Activated CD8-positive, alpha-beta memory T cell treated with anti-CD3 and anti-CD28 coated beads for 48 hours (primary cell): ENCODE data around the gene PRSS57.
"Not testable (repeated sequence)": the region's sequence is repeated elsewhere in the genome, so short reads cannot be mapped to it uniquely, and the experiment has no call there.

ENCODE experiments used
- DNase-seq, 3 experiments: peaks; one replicate each; pipeline ENCODE4 v3.0.0-alpha.2; 2020; ENCODE audit warnings: low read depth in 2 of 3, low spot score in 2 of 3

Gene PRSS57

GRCh38 chr19:723247-723646 is 28.0 kb upstream of the PRSS57 start:
- no peak for DNase-seq

DNA sequence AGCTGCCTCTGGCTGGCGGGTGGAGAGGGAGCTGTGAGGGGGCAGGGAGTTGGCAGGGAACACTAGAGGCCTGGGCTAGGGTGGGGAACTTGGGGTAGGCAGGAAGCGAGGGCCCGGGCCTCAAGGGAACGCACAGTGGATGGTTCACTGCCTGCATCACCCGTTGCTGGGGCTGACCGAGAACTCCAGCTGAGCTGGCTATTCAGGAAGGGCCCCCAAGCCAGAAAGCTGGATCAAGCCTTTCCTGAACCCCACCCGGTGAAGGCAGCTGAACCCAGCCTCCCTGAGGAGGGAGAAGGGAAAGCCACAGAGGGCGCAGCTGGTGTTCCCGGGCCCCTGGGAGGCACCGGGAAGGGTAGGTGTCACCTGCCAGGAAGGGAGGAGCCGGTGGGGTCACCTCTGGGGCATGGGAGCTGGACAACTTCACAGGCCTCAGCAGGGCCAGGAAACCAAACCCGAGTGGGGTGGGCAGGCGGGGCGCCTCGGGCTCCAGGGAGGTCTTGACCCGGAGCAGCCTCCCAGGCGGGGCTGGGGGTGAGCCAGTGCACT is 27.4 kb upstream of the PRSS57 start:
- DNase-seq = no peak

DNA sequence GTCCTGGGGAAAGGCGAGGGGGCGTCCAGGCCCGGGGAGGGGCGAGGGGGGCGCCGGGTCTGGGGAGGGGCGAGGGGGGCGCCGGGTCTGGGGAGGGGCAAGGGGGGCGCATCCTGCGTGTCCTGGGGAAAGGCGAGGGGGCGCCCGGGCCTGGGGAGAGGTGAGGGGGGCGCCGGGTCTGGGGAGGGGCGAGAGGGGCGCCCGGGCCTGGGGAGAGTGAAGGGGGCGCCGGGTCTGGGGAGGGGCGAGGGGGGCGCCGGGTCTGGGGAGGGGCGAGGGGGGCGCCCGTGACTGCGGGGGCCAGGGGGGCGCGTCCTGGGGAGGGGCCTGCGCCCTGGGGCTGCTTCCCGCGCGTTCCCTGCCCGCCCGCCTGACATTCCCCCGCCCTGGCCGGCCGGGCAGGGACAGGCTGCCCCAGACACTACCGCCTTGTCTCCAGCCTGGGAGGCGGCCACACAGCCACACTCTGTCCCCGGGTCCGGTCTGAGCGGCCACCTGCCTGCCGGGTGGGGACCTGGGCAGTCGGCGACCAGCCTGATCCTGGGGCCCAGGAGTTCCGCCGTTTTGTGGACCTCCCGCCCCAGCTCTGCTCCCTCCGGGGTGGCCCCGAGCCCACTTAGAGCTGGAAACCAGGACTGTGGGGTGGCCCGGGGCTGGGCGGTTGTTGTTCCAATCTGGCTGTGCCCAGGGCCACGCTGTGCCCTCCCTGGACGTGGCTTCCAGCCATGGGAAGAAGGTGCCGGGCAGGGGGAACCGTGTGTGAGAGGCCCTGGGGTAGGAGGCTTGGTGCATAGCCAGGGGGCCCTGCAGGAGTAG is 25.3 kb upstream of the PRSS57 start:
- no peak for DNase-seq

GRCh38 chr19:719636-720344 is 24.5 kb upstream of the PRSS57 start:
- DNase-seq = no peak

DNA sequence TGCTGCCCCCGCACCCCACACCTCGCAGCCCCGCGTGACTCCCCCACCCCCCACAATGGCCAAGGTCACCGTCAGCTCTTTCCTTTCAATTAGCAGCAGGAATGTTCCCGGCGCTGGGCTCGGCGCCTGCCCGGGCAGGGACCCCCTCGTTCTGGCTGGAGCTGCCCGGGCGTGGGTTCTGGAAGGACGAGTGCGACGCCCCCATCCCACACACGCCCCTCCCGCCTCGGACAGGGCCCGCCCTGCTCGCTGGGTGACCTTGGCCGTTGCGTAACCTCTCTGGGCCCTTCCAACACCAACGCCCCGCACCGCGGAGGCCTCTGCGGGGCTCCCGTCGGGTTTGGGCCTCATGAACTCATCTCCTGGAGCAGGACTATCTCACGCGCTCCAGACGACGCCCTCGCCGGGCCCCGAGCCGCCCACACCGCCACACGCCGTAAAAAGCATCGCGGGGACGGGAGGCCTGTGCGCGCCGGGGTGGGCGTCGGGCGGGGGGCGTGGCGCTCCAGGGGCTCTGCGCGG is 23.8 kb upstream of the PRSS57 start:
- DNase-seq = no peak

DNA sequence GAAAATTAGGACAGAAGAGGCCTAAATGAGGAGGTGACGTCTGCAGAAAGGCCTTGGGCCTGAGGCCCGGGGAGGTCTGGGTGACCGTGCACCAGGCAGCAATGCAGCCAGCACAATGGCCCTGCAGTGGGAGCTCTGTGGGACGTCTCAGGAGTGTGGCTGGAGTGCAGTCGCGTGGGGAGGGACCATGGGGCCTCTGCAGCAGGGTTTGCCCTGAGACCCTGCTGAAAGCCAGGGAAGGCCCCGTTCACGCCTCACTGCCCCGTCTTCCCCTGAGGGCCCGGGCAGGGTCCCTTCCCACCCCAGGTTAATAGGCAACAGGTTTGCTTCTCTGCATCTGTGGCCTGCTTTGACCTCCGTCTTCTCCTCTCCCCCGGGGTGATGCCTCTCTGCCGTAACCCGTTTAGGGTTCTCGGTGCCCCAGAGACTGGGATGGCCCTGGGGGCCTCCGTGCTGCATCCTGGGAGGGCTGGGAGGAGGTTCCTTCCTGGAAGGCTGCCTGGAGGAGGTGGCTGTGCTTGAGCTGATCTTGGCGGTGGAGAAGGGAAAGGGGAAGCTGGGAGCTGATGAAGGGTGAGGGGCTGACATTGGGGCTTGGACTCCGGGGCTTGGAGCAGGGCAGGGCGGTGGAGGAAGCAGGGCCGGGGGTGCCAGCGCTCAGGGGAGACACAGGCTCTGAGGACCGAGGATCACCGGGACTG is 23.1 kb upstream of the PRSS57 start:
- DNase-seq = no peak

GRCh38 chr19:715347-715746 is 20.1 kb upstream of the PRSS57 start:
- no peak for DNase-seq

DNA sequence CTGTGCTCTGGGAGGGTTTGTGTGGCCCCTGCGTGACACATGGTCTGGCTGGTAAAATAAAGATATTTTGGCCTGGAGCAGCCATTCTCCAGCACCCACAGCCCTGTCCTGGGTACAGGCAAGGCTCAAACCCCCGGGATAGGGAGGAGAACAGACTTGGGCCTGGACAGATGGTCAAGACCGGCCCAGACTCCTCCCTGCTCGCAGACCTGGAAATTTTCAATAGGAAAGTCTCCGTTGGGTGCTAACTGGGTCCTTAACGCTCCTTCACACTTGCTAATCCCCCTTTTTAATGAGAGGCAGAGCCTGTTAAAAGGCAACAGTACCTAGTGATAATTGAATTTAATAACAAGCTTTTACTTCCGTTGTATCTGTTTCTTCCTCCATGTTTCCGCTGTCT is 16.0 kb upstream of the PRSS57 start:
- no peak for DNase-seq

DNA sequence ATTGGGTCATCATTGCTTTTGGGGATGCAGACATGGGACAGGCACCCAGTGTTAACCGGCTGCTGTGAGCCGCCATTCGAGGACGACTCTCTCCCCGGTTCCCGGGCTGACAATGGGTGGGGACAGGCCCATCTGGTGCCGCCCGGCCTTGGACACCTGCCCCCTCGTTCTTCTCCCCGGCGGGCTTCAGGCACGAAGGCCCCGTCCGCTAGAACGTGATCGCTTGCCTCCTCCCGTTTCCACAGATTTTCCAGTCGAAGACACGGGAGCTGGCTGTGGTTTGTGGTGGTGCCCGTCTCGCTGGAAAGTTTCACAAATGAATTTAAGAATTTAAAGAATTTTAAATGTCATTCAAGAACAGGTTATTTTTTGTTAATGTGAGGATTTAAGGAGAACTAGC is 15.5 kb upstream of the PRSS57 start:
- DNase-seq = no peak

GRCh38 chr19:709965-710571 is 14.8 kb upstream of the PRSS57 start:
- DNase-seq = no peak

- no peak for DNase-seq
Observed at GRCh38 chr19:709196-709964, 14.1 kb upstream of the PRSS57 start.

GRCh38 chr19:708154-709143 is 13.2 kb upstream of the PRSS57 start, which contains the start of gene PALM:
TSS of gene PALM (plus strand) at chr19:708935. CDS start at chr19:709147, 212 bp downstream.
- no peak for DNase-seq

GRCh38 chr19:704447-704741 is 9.1 kb upstream of the PRSS57 start:
- no peak for DNase-seq

- peak in 2 of 3 experiments; percentile 25 to 68 for DNase-seq
Observed at GRCh38 chr19:703651-704446, 8.6 kb upstream of the PRSS57 start.

DNA sequence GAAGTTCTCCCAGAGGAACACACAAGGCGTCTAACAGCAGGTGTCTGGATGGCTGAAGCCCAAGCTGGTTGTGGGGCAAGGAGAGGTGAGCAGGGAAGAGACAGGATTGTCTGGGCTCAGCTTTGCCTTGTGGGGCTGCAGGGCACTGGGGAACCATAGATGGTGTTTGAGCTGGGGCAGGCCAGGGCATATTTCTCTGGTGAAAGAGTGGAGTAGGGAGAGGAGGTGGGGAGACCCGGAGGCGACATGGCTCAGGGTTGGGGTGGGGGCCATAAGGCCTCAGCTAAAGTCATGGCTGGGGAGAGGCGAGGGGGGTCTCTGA is 8.0 kb upstream of the PRSS57 start:
- no peak for DNase-seq

DNA sequence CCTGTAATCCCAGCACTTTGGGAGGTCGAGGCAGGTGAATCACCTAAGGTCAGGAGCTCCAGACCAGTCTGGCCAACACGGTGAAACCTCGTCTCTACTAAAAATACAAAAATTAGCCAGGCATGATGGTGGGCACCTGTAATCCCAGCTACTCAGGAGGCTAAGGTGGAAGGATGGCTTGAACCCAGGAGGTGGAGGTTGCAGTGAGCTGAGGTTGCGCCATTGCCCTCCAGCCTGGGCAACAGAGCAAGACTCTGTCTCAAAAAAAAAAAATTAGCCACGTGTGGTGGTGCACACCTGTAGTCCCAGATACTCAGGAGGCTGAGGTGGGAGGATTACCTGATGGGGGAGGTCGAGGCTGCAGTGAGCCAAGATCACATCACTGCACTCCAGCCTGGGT is 7.6 kb upstream of the PRSS57 start:
- not testable (repeated sequence) for DNase-seq

GRCh38 chr19:699885-700284 is 4.6 kb upstream of the PRSS57 start:
- not testable (repeated sequence) for DNase-seq

GRCh38 chr19:698529-698928 is 3.3 kb upstream of the PRSS57 start:
- not testable (repeated sequence) for DNase-seq
